Epithelial cell of esophagus (primary cell): ENCODE results near the gene RAPGEF5.

Experiments used
- DNase-seq: peaks from one replicate; pipeline ENCODE4 v3.0.0; 2010; ENCODE audit warnings: low read depth
- H3K4me3 ChIP-seq: 2 replicates; pipeline ENCODE4 v1.5.1; 2011; ENCODE audit warnings: mild to moderate bottlenecking, low read length, control low read depth
- TF ChIP-seq, protein P1 (sequence below): IDR thresholded peaks from 2 replicates; pipeline ENCODE4 v1.5.1; 2011; ENCODE audit warnings: low read depth, mild to moderate bottlenecking, low read length, control low read depth, inconsistent platforms; ENCODE audit not compliant: insufficient read depth; ENCODE audit errors: missing control alignments

Gene RAPGEF5

GRCh38 chr7:22302193-22302592 is 54.8 kb downstream of the RAPGEF5 start:
- TF ChIP-seq, protein P1, sequence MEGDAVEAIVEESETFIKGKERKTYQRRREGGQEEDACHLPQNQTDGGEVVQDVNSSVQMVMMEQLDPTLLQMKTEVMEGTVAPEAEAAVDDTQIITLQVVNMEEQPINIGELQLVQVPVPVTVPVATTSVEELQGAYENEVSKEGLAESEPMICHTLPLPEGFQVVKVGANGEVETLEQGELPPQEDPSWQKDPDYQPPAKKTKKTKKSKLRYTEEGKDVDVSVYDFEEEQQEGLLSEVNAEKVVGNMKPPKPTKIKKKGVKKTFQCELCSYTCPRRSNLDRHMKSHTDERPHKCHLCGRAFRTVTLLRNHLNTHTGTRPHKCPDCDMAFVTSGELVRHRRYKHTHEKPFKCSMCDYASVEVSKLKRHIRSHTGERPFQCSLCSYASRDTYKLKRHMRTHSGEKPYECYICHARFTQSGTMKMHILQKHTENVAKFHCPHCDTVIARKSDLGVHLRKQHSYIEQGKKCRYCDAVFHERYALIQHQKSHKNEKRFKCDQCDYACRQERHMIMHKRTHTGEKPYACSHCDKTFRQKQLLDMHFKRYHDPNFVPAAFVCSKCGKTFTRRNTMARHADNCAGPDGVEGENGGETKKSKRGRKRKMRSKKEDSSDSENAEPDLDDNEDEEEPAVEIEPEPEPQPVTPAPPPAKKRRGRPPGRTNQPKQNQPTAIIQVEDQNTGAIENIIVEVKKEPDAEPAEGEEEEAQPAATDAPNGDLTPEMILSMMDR: no peak
- no peak overlapping the region for H3K4me3 ChIP-seq
- DNase-seq: no peak

GRCh38 chr7:22301790-22302189 is 55.2 kb downstream of the RAPGEF5 start:
- TF ChIP-seq, protein P1: no peak
- no peak for DNase-seq
- no peak overlapping the region for H3K4me3 ChIP-seq

- TF ChIP-seq, protein P1: no peak
- DNase-seq: no peak
- H3K4me3 ChIP-seq: no peak overlapping the region
These were observed 56.1 kb downstream of the RAPGEF5 start for GRCh38 chr7:22300839-22301238.

GRCh38 chr7:22296916-22297315 is 60.0 kb downstream of the RAPGEF5 start:
- DNase-seq: no peak
- no peak overlapping the region for H3K4me3 ChIP-seq
- TF ChIP-seq, protein P1: peak; percentile 38

GRCh38 chr7:22296265-22296566 is 60.7 kb downstream of the RAPGEF5 start:
- H3K4me3 ChIP-seq: no peak overlapping the region
- DNase-seq: no peak
- TF ChIP-seq, protein P1: no peak

GRCh38 chr7:22295402-22296264 is 61.3 kb downstream of the RAPGEF5 start:
- TF ChIP-seq, protein P1: no peak
- DNase-seq: peak; percentile 13
- no peak overlapping the region for H3K4me3 ChIP-seq

- no peak overlapping the region for H3K4me3 ChIP-seq
- TF ChIP-seq, protein P1: no peak
- no peak for DNase-seq
These were observed 64.4 kb downstream of the RAPGEF5 start for GRCh38 chr7:22292531-22292930.
